CD1c-positive myeloid dendritic cell (primary cell): Measurements from ENCODE around the gene ADGRG1.
"Not testable (repeated sequence)": the region's sequence is repeated elsewhere in the genome, so short reads cannot be mapped to it uniquely, and the experiment has no call there.

Experiments used
- DNase-seq: peaks from one replicate; pipeline ENCODE4 v3.0.0-alpha.2; 2016; ENCODE audit errors: extremely low spot score

Gene ADGRG1

DNA sequence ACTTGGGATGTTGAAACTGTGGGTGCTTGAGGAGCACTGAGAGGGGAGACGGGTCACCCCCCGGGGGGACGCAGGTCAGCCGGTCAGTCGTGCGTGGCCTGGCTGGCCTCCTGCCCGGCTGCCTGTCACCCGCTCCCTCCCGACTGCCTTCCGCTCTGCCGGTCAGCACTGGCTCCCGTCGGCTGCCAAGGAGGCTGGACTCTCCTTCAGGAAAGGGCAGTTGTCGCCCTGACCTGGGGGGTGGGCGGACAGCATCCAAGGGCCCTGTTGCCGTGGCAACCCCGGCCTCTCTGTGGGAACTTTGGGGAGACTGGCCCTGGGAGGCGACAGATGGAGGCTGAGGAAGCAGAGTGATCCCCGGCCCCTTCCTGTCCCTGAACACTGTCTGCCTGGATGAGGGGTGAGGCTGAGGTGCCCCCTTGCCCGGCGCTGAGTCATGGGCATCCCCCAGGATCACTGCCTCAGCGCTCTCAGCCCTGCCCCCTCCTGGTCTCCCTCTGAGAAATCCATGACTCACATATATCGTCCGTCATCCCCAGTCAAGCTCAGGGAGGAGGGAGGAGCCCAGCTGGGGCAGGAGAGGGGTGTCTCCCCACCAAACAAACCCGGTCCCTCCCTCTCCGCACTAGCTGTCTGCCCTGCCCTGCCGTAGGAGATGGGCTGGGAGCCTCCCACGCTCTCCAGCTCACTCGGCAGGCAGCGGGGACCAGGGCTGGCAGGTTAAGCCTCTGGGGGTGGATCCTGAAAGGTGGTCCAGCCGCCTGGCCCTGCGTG, at the start of gene ADGRG1:
ADGRG1 (plus strand) TSS at position 623 of the 774 bp plus-strand sequence. CDS start 21,658 bp downstream, outside the sequence.
- peak; percentile 54 for DNase-seq

DNA sequence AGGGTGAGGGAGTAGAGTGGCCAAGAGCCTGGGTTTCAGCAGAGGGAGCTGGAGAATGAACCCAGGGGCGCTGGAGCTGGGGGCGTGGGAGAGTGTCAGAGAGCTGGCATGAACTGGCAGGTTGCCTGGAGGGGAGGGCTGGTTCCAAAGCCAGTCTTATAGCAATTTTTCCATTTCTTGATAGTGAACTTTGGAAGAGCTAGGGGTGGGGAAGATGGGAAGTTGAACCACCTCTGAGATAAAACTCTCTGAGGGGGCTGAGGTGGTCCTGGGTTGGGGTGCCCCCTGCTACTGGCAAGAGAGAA, 49.1 kb upstream of the ADGRG1 start:
- no peak for DNase-seq

DNA sequence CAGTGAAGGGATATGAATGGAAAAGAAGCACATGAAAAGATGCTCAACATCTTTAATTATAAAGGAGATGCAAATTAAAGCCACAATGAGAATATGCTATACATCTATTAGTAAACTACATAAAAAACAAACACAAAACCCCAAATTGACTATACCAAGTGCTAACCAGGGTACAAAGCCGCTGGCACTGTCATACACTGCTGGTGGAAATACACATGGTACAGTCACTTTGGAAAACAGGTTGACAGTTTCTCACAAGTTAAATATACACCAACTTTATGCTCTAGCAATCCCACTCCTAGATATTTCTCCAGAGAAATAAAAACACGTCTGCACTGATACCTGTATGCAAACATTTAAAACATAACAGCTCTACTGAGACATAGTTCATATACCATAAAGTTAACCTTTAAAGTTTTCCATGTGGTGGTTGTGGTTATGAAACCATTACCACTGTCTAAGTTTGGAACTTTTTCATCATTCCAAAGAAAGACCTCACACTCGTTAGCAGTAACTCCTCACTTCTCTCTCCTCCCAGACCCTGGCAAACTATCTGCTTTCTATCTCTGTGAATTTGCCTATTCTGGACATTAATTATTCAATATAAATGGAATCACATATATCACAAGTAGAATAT, 43.3 kb upstream of the ADGRG1 start:
- no peak for DNase-seq

GRCh38 chr16:57588831-57589230, 39.6 kb upstream of the ADGRG1 start:
- no peak for DNase-seq

DNA sequence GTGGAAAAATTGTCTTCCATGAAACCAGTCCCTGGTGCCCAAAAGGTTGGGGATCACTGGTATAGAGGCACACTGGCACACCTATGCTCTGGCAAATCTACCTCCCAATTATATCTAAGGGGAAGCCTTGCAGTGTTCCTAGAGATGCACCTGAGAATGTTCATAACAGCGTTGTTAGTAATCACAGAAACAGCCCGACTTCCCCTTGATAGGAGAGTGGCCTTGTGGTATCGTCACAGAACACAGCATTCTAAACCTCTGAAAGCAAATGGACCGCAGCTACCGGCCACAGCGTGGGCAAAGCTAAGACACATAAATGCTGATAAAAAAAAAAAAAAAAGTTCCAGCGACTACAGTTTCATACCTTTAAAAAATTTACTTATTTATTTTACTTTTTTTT, 39.1 kb upstream of the ADGRG1 start:
- DNase-seq, result no peak

DNA sequence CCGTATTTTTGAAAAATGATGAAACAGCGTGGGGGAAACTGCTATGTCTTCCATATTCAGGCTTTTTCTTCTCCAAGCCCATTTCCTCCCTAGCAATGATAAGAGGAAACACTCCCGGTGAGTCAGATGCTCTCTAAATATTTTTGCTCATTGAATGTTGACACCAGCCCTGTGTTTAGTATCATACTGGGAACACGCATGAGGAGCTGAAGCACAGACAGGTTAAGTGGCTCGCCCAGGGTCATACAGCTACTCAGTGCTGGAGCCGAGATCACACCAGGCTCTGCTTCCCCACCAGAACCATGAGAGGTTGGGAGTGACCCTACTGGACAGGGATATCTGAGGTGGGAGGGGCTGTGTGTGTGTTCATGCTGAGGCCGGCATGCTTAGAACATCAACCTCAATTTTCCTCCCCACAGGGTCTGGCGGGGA, 37.8 kb upstream of the ADGRG1 start:
- peak; percentile 74 for DNase-seq

DNA sequence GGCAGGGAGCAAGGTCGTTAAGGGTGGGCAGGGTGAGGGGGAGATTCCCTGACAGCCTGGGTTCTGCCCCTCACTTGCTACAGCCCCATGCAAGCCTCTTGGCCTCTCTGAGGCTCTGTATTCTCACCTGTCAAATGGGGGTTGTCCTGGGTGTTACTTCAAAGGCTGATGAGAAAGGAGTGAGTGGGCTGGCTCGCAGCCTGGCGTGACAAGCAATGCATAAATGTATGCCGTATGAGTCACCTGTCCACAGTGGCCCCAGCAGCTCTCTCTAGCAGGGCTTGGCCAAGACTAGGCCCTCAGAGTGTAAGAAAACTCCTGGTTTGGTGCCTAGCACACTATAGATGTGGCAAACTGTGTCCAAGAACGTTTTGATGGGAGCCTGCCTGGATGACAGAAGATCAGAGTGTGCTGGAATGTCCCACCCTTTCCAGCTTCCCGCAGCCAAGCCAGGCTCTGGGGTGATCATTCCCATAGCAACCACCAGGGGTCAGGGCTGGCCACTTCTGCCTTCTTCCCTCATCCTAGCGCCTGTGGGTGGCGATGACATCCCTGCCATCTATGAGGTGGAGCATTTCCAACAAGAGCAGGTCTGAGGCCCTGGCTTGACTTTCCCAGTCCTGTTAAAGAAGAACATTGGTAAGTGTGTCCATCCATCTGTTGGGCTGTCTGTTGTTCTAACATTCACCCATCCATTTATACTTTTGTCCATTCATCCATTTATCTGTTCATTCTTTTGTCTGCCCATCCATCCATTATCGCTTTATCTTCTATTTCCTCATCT, 37.2 kb upstream of the ADGRG1 start:
- peak; percentile 82 for DNase-seq

DNA sequence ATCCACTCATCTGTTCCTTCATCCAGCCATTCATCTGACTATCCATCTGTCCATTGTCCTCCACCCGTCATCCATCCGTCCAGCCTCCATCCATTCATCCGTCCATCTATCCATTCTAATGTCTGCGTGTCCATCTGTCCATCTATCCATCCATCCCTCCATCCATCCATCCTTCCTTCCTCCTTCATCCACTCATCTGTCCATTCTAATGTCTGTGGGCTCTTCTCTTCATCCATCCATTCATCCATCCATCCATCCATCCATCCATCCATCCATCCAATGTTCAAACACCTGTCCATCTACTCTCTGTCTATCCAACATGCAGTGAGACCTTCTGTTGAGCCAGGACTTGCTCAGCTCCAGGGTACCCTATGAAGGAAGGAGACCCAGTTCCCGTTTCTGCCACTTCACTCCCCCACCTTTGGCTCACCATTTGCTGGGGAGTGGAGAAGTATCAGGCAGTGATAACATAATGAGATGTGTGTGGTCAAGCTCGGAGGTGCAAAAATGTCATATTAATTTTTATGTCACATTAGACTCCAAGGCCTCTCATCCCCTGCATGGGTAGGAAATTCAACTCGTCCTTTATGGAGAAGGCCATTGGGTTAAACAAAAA, 36.5 kb upstream of the ADGRG1 start:
- DNase-seq, result peak; percentile 18

- peak; percentile 52 for DNase-seq
Measured at GRCh38 chr16:57592591-57593003, 35.8 kb upstream of the ADGRG1 start.

GRCh38 chr16:57593021-57593420, 35.4 kb upstream of the ADGRG1 start:
- no peak for DNase-seq

- no peak for DNase-seq
Measured at GRCh38 chr16:57593990-57594389, 34.4 kb upstream of the ADGRG1 start.

GRCh38 chr16:57594531-57595031, 33.8 kb upstream of the ADGRG1 start:
- no peak for DNase-seq

DNA sequence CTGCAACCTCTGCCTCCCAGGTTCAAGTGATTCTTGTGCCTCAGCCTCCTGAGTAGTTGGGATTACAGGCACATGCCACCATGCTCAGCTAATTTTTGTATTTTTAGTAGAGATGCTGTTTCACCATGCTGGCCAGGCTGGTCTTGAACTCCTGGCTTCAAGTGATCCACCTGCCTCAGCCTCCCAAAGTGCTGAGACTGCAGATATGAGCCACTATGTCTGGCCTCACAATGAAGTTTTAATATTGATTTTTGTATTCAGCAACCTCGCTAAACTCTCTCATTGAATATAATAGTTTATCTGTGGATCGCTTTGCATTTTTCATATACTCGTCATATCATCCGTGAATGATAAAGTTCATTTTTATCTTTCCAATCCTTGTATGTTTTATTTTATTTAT, 32.2 kb upstream of the ADGRG1 start:
- DNase-seq, result not testable (repeated sequence)

GRCh38 chr16:57598437-57598836, 30.0 kb upstream of the ADGRG1 start:
- no peak for DNase-seq

DNA sequence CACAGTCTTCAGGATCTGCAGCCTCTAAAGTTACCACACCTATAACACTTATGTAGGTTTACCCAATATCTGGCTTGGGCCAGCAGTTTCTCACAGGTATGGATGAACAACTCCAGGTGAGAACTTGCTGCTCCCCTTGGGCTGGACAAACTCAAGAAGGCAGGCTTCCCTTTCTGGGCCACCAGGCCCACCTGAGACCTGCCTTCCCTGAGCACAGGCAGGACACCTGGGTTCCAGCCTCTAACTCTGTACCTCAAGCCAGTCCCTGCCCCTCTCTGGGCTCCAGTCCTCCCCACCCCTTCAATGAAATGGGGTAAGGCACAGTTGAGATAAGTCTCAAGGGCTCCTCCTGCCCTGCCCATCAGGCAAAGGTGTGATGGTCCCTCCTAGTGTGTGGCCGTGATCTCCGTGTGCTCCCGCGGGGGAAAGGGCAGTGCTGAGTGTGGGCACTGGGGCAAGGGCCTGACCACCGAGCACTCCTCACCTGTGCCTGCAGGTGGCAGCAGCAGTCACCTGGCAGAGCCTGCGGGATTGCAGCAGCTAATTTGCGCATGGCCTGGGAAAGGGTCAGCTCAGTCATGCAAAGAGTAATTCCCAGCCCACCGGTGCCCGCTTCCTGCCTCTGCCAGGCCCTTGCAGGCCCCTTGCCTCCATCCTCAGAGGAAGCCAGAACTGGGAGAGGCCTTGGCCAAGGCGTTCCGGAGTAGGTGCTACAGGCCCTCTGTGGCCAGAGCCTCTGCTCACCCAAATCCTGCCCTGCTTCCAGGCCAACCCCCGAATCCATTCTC, 28.2 kb upstream of the ADGRG1 start:
- no peak for DNase-seq

DNA sequence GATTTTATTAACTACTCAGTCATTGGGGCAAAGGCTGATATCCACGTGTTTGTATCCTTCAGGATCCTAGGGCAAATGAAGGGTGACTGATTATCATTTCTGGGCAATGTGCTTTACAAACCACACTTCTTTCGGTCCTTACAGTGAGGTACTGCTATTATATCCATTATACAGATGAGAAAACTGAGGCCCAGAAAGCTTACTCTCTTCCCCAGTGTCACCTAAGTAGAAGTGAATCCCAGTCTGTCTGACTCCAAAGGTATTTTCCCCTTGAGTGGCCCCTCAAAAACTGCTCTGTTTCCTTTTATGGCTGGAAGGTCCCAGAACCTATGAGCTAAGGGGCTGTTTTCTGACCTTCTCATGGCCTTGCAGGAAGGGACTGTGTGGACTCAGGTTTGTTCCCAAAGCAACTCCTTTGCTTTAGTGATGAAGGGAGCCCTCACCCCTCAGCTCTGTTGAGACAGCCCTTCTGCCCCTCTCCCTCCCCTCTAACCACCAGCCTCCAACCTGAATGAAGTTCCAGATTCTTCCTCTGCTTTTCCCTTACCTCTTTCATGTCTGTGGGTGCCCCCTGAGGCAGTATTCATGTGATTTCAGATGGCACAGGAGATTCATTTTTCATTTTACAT, 27.4 kb upstream of the ADGRG1 start:
- no peak for DNase-seq

DNA sequence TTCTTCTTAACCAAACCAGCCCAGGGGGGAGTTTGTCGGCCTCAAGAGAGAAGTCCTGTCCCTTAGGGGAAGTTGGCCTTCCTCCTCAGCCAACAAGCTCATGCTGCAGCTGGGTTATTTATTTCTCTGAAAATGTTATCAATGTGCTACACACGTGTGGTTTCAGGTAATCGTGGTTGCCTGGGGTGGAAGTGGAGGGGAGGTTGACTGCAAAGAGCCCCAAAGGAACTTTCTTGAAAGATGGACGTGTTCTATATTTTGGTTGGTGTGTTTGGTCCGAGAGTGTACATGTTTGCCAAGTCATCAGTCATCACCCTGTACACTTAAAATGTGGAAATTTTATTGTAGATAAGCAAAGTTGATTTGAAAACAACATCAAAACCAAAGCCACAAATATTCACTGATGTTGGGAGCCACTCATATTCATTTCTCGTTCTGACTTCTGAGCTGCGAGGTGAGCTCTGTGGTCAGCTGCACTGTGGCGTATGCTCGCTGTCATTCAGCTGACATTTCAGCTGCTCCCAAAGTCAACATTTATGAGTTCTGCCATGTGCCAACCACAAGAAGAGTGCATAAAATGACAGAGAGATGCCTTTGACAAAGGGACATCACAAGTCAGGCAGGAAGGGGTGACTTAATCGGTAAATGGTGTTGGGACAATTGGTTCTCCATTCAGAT, 26.5 kb upstream of the ADGRG1 start:
- DNase-seq, result peak; percentile 22

DNA sequence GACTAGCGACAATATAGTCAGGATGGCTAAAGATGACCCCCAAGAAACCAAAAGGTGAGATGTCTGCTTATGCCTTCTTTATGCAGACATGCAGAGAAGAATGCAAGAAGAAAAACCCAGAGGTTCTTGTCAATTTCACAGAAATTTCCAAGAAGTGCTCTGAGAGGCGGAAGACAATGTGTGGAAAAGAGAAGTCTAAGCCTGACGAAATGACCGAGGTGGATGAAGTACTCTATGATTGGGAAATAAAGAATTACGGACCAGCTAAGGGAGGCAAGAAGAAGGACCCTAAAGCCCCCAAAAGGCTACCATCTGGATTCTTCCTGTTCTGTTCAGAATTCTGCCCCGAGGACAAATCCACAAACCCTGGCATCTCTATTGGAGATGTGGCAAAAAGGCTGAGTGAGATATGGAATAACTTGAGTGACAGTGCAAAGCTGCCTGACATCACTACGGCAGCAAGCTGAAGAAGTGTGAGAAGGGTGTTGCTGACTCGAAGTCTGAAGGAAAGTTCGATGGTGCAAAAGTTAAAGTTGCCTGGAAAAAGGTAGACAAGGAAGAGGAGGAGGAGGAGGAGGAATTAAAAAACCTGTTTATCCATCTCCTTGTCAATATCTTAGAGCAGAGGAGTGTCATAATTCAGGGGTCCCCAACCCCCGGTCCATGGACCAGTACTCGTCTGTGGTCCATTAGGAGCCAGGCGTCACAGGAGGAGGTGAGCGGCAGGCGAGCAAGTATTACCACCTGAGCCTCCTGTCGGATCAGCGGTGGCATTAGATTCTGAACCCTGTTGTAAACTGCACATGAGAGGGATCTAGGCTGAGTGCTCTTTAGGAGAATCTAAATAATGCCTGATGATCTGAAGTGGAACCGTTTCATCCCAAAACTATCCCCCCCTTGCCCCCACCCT, 25.1 kb upstream of the ADGRG1 start:
- peak; percentile 28 for DNase-seq

DNA sequence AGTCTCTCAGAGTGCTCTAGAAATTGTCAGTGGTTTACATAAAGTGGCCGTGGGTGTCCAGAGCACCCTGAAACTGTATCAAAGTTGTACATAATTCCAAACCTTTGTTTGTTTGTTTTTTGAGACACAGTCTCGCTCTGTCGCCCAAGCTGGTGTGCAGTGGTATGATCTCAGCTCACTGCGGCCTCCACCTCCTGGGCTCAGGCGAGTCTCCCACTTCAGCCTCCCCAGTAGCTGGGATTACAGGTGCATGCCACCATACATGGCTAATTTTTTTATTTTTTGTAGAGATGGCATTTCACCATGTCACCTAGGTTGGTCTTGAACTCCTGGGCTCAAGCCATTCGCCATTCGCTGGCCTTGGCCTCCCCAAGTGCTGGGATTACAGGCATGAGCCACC, 24.3 kb upstream of the ADGRG1 start:
- DNase-seq, result no peak
